K562 (cell line): ENCODE results near the gene LAMB3. TPM values are rescaled to one million over a fixed set of nuclear protein-coding genes. Genes with fewer than 3 reads are reported as not detected.

Experiments used
- CBFA2T2 ChIP-seq: fragments of 450-650 bp; conservative IDR thresholded peaks from 2 replicates; pipeline ENCODE4 v1.6.1; 2017; ENCODE audit warnings: mild to moderate bottlenecking
- EP300 ChIP-seq: IDR thresholded peaks from 2 replicates; pipeline ENCODE4 v1.6.1; 2012; ENCODE audit warnings: low read length, improper control_type of control experiment
- GTF2E2 ChIP-seq: fragments of 200-800 bp; sonication (Bioruptor generic); IDR thresholded peaks from 2 replicates; pipeline ENCODE4 v1.6.1; 2016; ENCODE audit warnings: missing genetic modification characterization, missing compliant biosample characterization
- HBP1 ChIP-seq: fragments of 450-650 bp; formaldehyde crosslinking; IDR thresholded peaks from 2 replicates; pipeline ENCODE4 v1.4.0; 2022; ENCODE audit warnings: missing genetic modification characterization
- HDAC1 ChIP-seq, 2 experiments: fragments of 450-650 bp; IDR thresholded peaks; 2 replicates each; pipeline ENCODE4 v1.6.1; 2016 to 2017; ENCODE audit warnings: inconsistent platforms in 1 of 2, mild to moderate bottlenecking in 1 of 2, moderate library complexity in 1 of 2
- HDAC6 ChIP-seq: IDR thresholded peaks from 2 replicates; pipeline ENCODE4 v1.6.1; 2012; ENCODE audit warnings: low read depth, mild to moderate bottlenecking, control low read depth, inconsistent platforms, low read length, moderate library complexity
- MAFK ChIP-seq: IDR thresholded peaks from 2 replicates; pipeline ENCODE4 v1.6.1; 2011; ENCODE audit warnings: low read length, improper control_type of control experiment
- NR2C1 ChIP-seq, 2 experiments: fragments of 450-650 bp; IDR thresholded peaks; 2 replicates each; pipeline ENCODE4 v1.6.1; 2017; ENCODE audit warnings: mild to moderate bottlenecking in 2 of 2, antibody characterized with exemption in 1 of 2, inconsistent platforms in 1 of 2, missing compliant biosample characterization in 1 of 2, missing genetic modification characterization in 1 of 2
- PHB2 ChIP-seq: fragments of 450-650 bp; IDR thresholded peaks from 2 replicates; pipeline ENCODE4 v1.6.1; 2017; ENCODE audit warnings: low read depth
- RCOR1 ChIP-seq, 2 experiments: IDR thresholded peaks; 2 replicates each; pipeline ENCODE4 v1.6.1; 2012; ENCODE audit warnings: low read depth in 2 of 2, low read length in 2 of 2, borderline replicate concordance in 1 of 2, improper control_type of control experiment in 1 of 2
- RREB1 ChIP-seq: fragments of 250-450 bp; sonication (Bioruptor Pico); IDR thresholded peaks from 2 replicates; pipeline ENCODE4 v1.4.0; 2020
- SMARCC2 ChIP-seq: fragments of 450-650 bp; IDR thresholded peaks from 2 replicates; pipeline ENCODE4 v1.6.1; 2017; ENCODE audit warnings: antibody characterized with exemption, moderate library complexity, mild to moderate bottlenecking, low read depth
- TCF15 ChIP-seq: fragments of 250-450 bp; sonication (Bioruptor Pico); IDR thresholded peaks from 2 replicates; pipeline ENCODE4 v1.8.0; 2022; ENCODE audit warnings: moderate library complexity, mild to moderate bottlenecking, inconsistent platforms
- TEAD1 ChIP-seq, 2 experiments: fragments of 450-650 bp in 1 of 2; sonication (generic) in 1 of 2; formaldehyde crosslinking; IDR thresholded peaks; 2 replicates each; pipeline versions ENCODE4 v1.4.0 to v1.8.0; 2020 to 2022; ENCODE audit warnings: mild to moderate bottlenecking in 2 of 2, missing genetic modification reagents in 1 of 2
- ZNF224 ChIP-seq: sonication (generic); formaldehyde crosslinking; IDR thresholded peaks from 2 replicates; pipeline ENCODE4 v1.8.0; 2022; ENCODE audit warnings: mild to moderate bottlenecking, missing genetic modification reagents
- ZNF589 ChIP-seq: fragments of 200-800 bp; sonication (Bioruptor generic); IDR thresholded peaks from 2 replicates; pipeline ENCODE4 v1.6.1; 2016; ENCODE audit warnings: low read depth, missing genetic modification characterization, missing compliant biosample characterization
- ZNF76 ChIP-seq: fragments of 250-450 bp; sonication (Bioruptor Pico); IDR thresholded peaks from 2 replicates; pipeline ENCODE4 v1.4.0; 2020; ENCODE audit warnings: mild to moderate bottlenecking, moderate library complexity, borderline replicate concordance
- ZNF766 ChIP-seq: fragments of 200-800 bp; sonication (Bioruptor generic); conservative IDR thresholded peaks from 2 replicates; pipeline ENCODE4 v1.6.1; 2016; ENCODE audit warnings: missing genetic modification characterization, missing compliant biosample characterization
- polyA plus RNA-seq, 8 experiments: library from polyadenylated mRNA; depleted of rRNA in 4 of 8; stranded (reverse) in 5 of 8; unstranded in 3 of 8; fragments of >200 nt; fragmentation: Nextera tagmentation in 2 of 8; fragmentation: Illumina TruSeq in 1 of 8; extraction: Ambion mirVana in 2 of 8; extraction: Trizol in 1 of 8; gene quantifications; 2 replicates each; pipeline versions ENCODE4 v1.2.1 to v1.2.3, GENCODE V29; 2011 to 2014; ENCODE audit warnings: inconsistent platforms in 1 of 8, missing spikeins in 1 of 8
- total RNA-seq, 7 experiments: library from RNA; depleted of rRNA in 6 of 7; stranded (reverse); fragments of >200 nt in 6 of 7; fragmentation: Illumina TruSeq in 2 of 7; extraction: Trizol in 2 of 7; gene quantifications; 2 replicates each; pipeline versions ENCODE4 v1.2.1 to v1.2.3, GENCODE V29; 2011 to 2021; ENCODE audit warnings: low replicate concordance in 1 of 7

Gene LAMB3
- total and polyA plus RNA-seq, 9 of the 15 experiments (the other 6 are each of a cell fraction or from before 2014, with no cell fraction given): 0.08 to 1.3 (median 0.91) TPM

DNA sequence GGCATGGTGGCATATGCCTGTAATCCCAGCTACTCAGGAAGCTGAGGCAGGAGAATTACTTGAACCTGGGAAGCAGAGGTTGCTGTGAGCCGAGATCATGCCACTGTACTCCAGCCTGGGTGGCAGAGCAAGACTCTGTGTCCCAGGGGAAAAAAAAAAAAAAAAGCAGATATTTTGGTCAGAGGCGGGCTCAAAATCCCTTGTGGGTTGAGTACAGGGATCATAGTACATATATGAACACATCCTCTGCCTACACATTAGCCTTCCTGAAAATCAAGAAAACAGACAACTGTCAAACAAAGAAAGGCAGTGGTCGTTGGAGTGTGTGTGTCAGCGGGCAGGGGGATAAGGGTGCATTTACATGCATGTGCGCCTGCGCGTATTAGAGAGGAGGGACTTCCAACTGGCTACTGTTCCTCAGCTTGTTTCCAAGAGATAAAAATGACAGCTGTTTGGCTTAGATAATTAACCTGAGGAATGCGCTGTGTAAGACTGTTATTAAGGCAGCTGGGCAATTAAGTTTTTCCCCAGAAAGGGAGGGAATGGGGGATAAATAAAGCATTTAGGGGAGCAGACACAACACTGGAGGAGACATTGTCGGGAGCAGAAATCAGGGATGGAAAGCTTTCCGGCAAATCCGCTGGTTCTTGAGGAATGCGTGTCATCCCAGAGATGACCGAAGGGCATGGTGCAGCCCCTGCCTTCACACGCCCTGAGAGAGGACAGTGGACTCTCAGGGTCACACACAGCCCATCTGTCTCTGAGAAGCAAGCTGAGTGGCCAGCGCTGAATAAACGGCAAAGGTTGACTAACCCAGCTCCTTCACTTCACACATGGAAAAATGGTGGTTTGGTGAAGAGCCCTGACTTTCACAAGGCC lies 6.4 kb downstream of the LAMB3 start (continued):
- 0 out of 2 replicates have a peak, but pooled peaks have one; percentile 66 for TF ChIP-seq TCF15 (CRISPR knock-in tag)
- peak in 1 of 2 experiments; percentile 79; a peak in 2 of 4 replicates for TF ChIP-seq RCOR1 (IDR thresholded peaks at IDR 0.05; ENCODE audit: borderline replicate concordance in 1 of 2, low read depth in 2 of 2, low read length in 2 of 2)
- peak; percentile 57; the same call in 1 of the 2 replicates for TF ChIP-seq RREB1 (CRISPR knock-in tag)
- TF ChIP-seq HDAC6: no peak
- no peak for TF ChIP-seq GTF2E2
- TF ChIP-seq ZNF224 (CRISPR knock-in tag): no peak
- TF ChIP-seq ZNF766: peak; percentile 63
- no peak for TF ChIP-seq HBP1 (CRISPR knock-in tag)
- TF ChIP-seq HDAC1 (IDR thresholded peaks at IDR 0.05): no peak
- peak; percentile 66; the same call in 1 of the 2 replicates for TF ChIP-seq ZNF589 (CRISPR knock-in tag)
- TF ChIP-seq NR2C1 (IDR thresholded peaks at IDR 0.05): no peak
- TF ChIP-seq NR2C1 (tag; IDR thresholded peaks at IDR 0.05): peak; percentile 43; the same call in 1 of the 2 replicates
- peak; percentile 45; the same call in 1 of the 2 replicates for TF ChIP-seq MAFK
- 0 out of 2 replicates have a peak, but pooled peaks have one; percentile 38 for TF ChIP-seq ZNF76
- peak; percentile 93 for TF ChIP-seq EP300
- peak; percentile 50; the same call in 1 of the 2 replicates for TF ChIP-seq PHB2
- TF ChIP-seq TEAD1 (CRISPR knock-in tag; IDR thresholded peaks at IDR 0.05): peak; percentile 93 to 96
- TF ChIP-seq SMARCC2: peak; percentile 89
- peak; percentile 91 for TF ChIP-seq CBFA2T2
